Measurements from ENCODE around the gene UBE2E1.
"Not testable (repeated sequence)": the region's sequence is repeated elsewhere in the genome, so short reads cannot be mapped to it uniquely, and the experiment has no call there.

Gene UBE2E1

GRCh38 chr3:23863060-23863459 is 57.3 kb downstream of the UBE2E1 start:
- no peak for DNase-seq (ENCODE audit: extremely low spot score)
- POLR2A ChIA-PET: no interaction called here
- CTCF ChIA-PET: no interaction called here
- TF ChIP-seq HDGF (IDR thresholded peaks at IDR 0.05; ENCODE audit: borderline replicate concordance) (no peak), ARNT (IDR thresholded peaks at IDR 0.05) (no peak), L3MBTL2 (conservative IDR thresholded peaks at IDR 0.05) (no peak), BHLHE40 (IDR thresholded peaks at IDR 0.05; ENCODE audit: borderline replicate concordance) (no peak), TARDBP (IDR thresholded peaks at IDR 0.05) (no peak), FOXK2 (IDR thresholded peaks at IDR 0.05) (no peak), ELF4 (IDR thresholded peaks at IDR 0.05) (no peak), LEF1 (IDR thresholded peaks at IDR 0.05; ENCODE audit: borderline replicate concordance) (no peak), FOXA1 (IDR thresholded peaks at IDR 0.05) (no peak), PKNOX1 (IDR thresholded peaks at IDR 0.05) (no peak), ZNF384 (IDR thresholded peaks at IDR 0.05) (no peak), NFRKB (IDR thresholded peaks at IDR 0.05) (no peak), FOXM1 (IDR thresholded peaks at IDR 0.05; ENCODE audit: borderline replicate concordance) (no peak), CTBP1 (IDR thresholded peaks at IDR 0.05; ENCODE audit: borderline replicate concordance) (no peak), SP1 (IDR thresholded peaks at IDR 0.05) (no peak)

DNA sequence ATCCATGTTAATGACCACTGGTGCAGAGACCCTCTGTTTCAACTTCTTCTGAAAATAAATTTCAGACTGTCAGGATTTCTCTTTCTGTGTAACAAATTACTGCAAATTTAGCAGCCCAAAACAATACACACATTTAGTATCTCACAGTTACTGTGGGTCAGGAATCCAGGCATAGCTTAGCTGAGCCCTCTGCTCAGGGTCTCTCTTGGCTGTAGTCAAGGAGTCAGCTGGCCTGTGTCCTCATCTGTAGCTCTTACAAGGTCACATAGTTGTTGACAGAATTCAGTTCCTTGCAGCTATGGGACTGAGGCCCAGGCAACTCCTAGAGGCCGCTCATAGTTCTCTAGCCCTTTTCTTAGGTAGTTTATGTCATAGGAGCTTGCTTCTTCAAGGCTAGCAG is 59.2 kb downstream of the UBE2E1 start:
- no peak for TF ChIP-seq FOXA1 (IDR thresholded peaks at IDR 0.05)
- TF ChIP-seq FOXK2 (IDR thresholded peaks at IDR 0.05): no peak
- no peak for TF ChIP-seq L3MBTL2 (conservative IDR thresholded peaks at IDR 0.05)
- ChIA-PET POLR2A (interaction anchor here (2.4 kb wide), 1 partner anchor 52 kb away, joined by 13 read pairs; the partner anchor contains the start of genes NKIRAS1 and RPL15), CTCF (interaction anchor here (1.0 to 2.3 kb wide), 2 partner anchors 13 to 24 kb away, joined by 3 to 8 read pairs; no protein-coding TSS in a partner anchor)
- no peak for DNase-seq (ENCODE audit: extremely low spot score)

DNA sequence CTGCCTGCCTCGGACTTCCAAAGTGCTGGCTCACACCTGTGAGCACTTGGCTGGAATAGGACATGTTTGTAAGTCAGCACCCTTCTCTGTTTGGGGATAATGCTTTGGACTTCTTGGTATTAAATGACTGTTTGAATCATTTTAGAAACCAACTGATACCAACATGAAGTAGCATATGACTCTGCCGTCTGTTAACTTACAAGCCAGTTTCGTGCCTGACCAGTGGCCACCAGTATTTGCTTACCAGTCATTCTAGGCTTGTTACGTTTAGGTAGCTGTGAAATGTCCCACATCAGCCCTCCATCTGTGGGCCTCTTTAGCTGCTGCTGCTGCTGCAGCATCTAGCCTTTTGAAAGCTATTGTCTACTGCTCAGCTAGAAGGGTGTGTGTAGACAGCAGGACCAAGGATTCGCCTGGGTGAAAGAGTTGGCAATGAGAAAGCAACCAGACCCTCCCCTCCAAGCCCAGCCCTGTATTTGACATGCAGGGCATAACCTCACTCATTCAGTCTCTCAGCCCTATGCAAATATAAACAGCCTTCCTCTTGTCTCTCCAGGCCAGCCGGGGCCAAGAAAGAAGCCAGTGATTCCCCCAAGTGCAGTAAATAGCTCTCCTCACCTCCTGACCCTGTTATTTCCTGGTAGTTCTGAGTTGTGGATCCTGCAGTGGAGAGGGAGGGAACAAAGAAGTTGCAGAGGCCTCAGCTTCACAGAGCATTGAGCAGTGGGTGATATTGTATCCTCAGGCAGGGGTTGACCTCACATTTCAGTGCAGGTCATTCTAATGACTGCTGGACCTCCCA is 60.0 kb downstream of the UBE2E1 start:
- CTCF ChIA-PET: interaction anchor here (0.7 to 2.3 kb wide), 3 partner anchors 10 to 32 kb away, joined by 3 to 8 read pairs (median 3); no protein-coding TSS in a partner anchor
- no peak for DNase-seq (ENCODE audit: extremely low spot score)

DNA sequence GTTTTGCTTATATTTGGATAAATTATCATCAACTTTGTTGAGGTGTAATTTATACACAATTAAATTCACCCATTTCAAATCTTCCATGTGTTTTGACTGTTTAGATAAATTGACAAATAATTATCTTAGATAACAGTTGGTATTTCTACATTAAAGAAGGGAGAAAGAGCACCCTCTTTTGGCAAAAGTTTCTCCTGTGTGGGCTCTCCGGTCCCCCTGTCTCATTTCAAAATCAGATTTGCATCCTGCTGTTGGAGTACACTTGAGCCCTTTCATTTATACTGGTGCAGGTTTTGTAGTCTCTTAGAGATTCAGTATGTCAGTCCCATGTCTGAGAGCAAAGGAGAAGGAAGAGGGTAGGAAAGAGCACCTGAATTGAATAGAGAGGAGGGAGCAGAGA is 61.6 kb downstream of the UBE2E1 start:
- DNase-seq (ENCODE audit: extremely low spot score): no peak
- TF ChIP-seq TARDBP (IDR thresholded peaks at IDR 0.05) (no peak), CTBP1 (IDR thresholded peaks at IDR 0.05; ENCODE audit: borderline replicate concordance) (no peak), FOXA1 (IDR thresholded peaks at IDR 0.05) (no peak), HDGF (IDR thresholded peaks at IDR 0.05; ENCODE audit: borderline replicate concordance) (no peak), LEF1 (IDR thresholded peaks at IDR 0.05; ENCODE audit: borderline replicate concordance) (no peak), FOXK2 (IDR thresholded peaks at IDR 0.05) (no peak), ZNF384 (IDR thresholded peaks at IDR 0.05) (no peak), L3MBTL2 (conservative IDR thresholded peaks at IDR 0.05) (no peak), ARNT (IDR thresholded peaks at IDR 0.05) (no peak), FOXM1 (IDR thresholded peaks at IDR 0.05; ENCODE audit: borderline replicate concordance) (no peak), SP1 (IDR thresholded peaks at IDR 0.05) (no peak), SUZ12 (IDR thresholded peaks at IDR 0.05) (no peak), PKNOX1 (IDR thresholded peaks at IDR 0.05) (no peak), NFRKB (IDR thresholded peaks at IDR 0.05) (no peak), ELF4 (IDR thresholded peaks at IDR 0.05) (no peak), BHLHE40 (IDR thresholded peaks at IDR 0.05; ENCODE audit: borderline replicate concordance) (no peak)
- ChIA-PET CTCF (no interaction called here), POLR2A (interaction anchor here (2.4 kb wide), 1 partner anchor 50 kb away, joined by 13 read pairs; the partner anchor contains the start of genes NKIRAS1 and RPL15)

More for the DNA sequence above, 60.0 kb downstream of the UBE2E1 start:
- POLR2A ChIA-PET: interaction anchor here (2.4 kb wide), 1 partner anchor 51 kb away, joined by 13 read pairs; the partner anchor contains the start of genes NKIRAS1 and RPL15
- TF ChIP-seq TARDBP (IDR thresholded peaks at IDR 0.05): no peak

DNA sequence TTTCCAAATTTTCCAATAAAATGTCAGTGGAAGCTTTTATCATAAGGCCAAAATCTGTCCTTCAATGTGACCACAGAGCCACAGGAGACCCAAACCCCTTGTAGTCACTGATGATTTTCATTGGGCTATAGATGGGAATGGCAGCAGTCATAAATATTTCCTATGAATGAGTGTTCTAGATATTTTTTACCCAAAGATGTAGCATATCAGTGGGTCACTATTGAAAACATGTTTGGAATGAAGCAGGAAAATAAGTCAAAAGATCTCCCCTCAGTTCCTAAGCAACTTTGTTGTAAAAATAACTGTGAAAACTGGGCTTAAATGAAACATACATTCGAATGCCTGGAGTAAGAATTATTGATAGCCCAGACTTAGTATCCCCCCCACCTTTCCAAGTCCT is 62.1 kb downstream of the UBE2E1 start:
- CTCF ChIA-PET: interaction anchor here (0.6 kb wide), 1 partner anchor 531 kb away, joined by 7 read pairs; no protein-coding TSS in a partner anchor
- TF ChIP-seq FOXA1 (IDR thresholded peaks at IDR 0.05) (no peak), ARNT (IDR thresholded peaks at IDR 0.05) (no peak), FOXK2 (IDR thresholded peaks at IDR 0.05) (no peak)
- no peak for DNase-seq (ENCODE audit: extremely low spot score)
- POLR2A ChIA-PET: no interaction called here

DNA sequence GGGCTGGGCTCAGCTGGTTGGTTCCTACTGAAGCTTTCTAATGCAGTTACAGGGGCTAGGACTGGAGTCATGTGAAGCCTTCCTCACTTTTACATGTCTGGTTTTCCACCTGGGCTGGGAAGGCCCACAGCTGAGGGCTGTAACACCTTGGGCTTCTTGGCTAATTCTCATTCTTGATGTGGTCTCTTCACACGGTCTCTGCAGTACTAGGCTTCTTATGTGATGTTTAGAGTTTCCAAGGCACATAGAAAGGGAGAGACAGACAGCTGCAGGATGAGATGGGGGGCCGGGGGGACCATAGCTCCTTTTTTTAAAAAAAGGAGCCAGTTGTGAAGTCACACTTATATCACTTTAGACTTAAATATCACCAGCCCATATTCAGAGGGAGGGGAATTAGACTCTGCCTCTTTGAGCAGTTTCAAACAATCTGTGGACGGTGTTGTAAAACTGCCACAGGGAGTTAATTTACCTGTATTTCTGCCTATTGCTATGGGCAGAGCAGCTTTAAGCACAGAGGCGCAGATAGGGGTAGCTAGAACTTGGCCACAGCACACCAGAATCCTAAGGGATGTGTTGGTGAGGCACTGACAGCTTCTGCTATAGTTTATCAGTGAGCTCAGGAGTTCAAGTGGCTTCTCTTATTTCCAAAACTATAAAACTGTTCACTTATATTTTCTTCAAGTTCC is 64.4 kb downstream of the UBE2E1 start:
- DNase-seq (ENCODE audit: extremely low spot score): no peak
- ChIA-PET CTCF (no interaction called here), POLR2A (no interaction called here)
- TF ChIP-seq LEF1 (IDR thresholded peaks at IDR 0.05; ENCODE audit: borderline replicate concordance) (no peak), PKNOX1 (IDR thresholded peaks at IDR 0.05) (peak; percentile 75)

- CTCF ChIA-PET; DNase-seq (ENCODE audit: extremely low spot score); POLR2A ChIA-PET: not testable (repeated sequence)
Observed at GRCh38 chr3:23870663-23871043, 64.9 kb downstream of the UBE2E1 start.

GRCh38 chr3:23871361-23871760 is 65.6 kb downstream of the UBE2E1 start:
- POLR2A ChIA-PET; DNase-seq (ENCODE audit: extremely low spot score); CTCF ChIA-PET: not testable (repeated sequence)
